Cardiac muscle cell (in vitro differentiated cells and primary cell): Measurements from ENCODE around the gene PTTG1IP. TPM values are rescaled to one million over a fixed set of nuclear protein-coding genes. Genes with fewer than 3 reads are reported as not detected.

Source experiments
- DNase-seq, 2 donors: peaks; one replicate each; pipeline versions ENCODE4 v3.0.0 to v3.0.0-alpha.2; 2010 to 2017; ENCODE audit warnings: low read depth in 1 of 2, low spot score in 1 of 2
- H3K27ac ChIP-seq: fragments of 200-600 bp; sonication (generic); 2 replicates; pipeline ENCODE4 v1.5.1; 2016
- H3K27me3 ChIP-seq: fragments of 200-600 bp; sonication (generic); 2 replicates; pipeline ENCODE4 v1.6.0; 2016; ENCODE audit warnings: control low read depth
- H3K36me3 ChIP-seq: fragments of 200-600 bp; sonication (generic); 2 replicates; pipeline ENCODE4 v1.5.1; 2016; ENCODE audit warnings: control low read depth
- H3K4me1 ChIP-seq: fragments of 200-600 bp; sonication (generic); 2 replicates; pipeline ENCODE4 v1.8.1; 2017; ENCODE audit warnings: low read depth, mild to moderate bottlenecking, mixed run types
- H3K4me3 ChIP-seq: fragments of 200-600 bp; sonication (generic); 2 replicates; pipeline ENCODE4 v1.5.1; 2016; ENCODE audit warnings: mild to moderate bottlenecking
- H3K9me3 ChIP-seq: fragments of 200-600 bp; sonication (generic); 2 replicates; pipeline ENCODE4 v1.5.1; 2017; ENCODE audit warnings: low read depth, mild to moderate bottlenecking, control low read depth
- polyA plus RNA-seq: library from polyadenylated mRNA; unstranded; fragments of >200 nt; fragmentation: Nextera tagmentation; extraction: Ambion mirVana; gene quantifications from 2 replicates; pipeline ENCODE4 v1.2.1, GENCODE V29; 2016
- total RNA-seq: library from RNA; depleted of rRNA; stranded (reverse); fragments of >200 nt; gene quantifications from 2 replicates; pipeline ENCODE4 v1.2.3, GENCODE V29; 2016
- TF ChIP-seq, protein P1 (sequence below): IDR thresholded peaks from 2 replicates; pipeline ENCODE4 v1.5.1; 2012; ENCODE audit warnings: low read depth, mild to moderate bottlenecking, low read length

PTTG1IP gene
- total and polyA plus RNA-seq, 2 experiments from 2014 or later, result 204 to 253 TPM

DNA sequence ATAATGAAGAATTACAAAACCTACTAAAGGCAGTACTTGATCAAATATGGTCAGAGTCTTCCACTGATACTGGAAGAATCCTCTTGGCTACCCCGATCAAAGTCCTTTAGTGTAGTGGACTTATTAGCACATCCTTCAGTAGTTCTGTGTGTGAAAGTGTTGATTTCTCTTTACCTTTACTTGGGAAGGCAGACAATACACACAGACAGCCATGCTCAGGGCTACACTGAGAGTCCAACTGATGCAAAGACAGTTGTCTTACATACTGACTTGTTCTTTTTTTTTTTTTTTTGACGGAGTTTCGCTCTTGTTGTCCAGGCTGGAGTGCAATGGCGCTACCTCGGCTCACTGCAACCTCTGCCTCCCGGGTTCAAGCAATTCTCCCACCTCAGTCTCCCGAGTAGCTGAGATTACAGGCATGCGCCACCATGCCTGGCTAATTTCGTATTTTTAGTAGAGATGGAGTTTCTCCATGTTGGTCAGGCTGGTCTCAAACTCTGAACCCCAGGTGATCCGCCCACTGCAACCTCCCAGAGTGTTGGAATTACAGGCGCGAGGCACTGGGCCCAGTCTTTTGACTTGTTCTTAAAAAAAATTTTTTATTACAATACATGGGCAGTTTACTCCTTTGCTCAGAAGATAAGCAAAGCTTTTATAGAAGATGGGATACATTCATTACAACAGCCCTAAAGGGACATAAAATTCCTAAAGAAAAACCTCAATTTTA, 3.5 kb upstream of the PTTG1IP start:
- TF ChIP-seq, protein P1, sequence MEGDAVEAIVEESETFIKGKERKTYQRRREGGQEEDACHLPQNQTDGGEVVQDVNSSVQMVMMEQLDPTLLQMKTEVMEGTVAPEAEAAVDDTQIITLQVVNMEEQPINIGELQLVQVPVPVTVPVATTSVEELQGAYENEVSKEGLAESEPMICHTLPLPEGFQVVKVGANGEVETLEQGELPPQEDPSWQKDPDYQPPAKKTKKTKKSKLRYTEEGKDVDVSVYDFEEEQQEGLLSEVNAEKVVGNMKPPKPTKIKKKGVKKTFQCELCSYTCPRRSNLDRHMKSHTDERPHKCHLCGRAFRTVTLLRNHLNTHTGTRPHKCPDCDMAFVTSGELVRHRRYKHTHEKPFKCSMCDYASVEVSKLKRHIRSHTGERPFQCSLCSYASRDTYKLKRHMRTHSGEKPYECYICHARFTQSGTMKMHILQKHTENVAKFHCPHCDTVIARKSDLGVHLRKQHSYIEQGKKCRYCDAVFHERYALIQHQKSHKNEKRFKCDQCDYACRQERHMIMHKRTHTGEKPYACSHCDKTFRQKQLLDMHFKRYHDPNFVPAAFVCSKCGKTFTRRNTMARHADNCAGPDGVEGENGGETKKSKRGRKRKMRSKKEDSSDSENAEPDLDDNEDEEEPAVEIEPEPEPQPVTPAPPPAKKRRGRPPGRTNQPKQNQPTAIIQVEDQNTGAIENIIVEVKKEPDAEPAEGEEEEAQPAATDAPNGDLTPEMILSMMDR, result no peak
- peaks cover 11% of the 10 kb centered on the region for H3K4me1 ChIP-seq

GRCh38 chr21:44875316-44875700, 1.8 kb upstream of the PTTG1IP start:
- H3K27ac ChIP-seq, result no peak overlapping the region
- peaks cover 26% of the 10 kb centered on the region for H3K27me3 ChIP-seq
- no peaks in the 10 kb centered on the region for H3K9me3 ChIP-seq
- TF ChIP-seq, protein P1, result peak; percentile 24
- H3K4me3 ChIP-seq, result peak overlapping the region; percentile 64
- H3K4me1 ChIP-seq, result peaks cover 24% of the 10 kb centered on the region
- no peaks in the 10 kb centered on the region for H3K36me3 ChIP-seq
- peak in 1 of 2 donors; percentile 63 for DNase-seq

More for the DNA sequence above, 3.5 kb upstream of the PTTG1IP start:
- Histone ChIP-seq H3K27ac (no peak overlapping the region), H3K36me3 (no peaks in the 10 kb centered on the region), H3K4me3 (no peak overlapping the region), H3K27me3 (peaks cover 29% of the 10 kb centered on the region), H3K9me3 (no peaks in the 10 kb centered on the region)
- no peak for DNase-seq

DNA sequence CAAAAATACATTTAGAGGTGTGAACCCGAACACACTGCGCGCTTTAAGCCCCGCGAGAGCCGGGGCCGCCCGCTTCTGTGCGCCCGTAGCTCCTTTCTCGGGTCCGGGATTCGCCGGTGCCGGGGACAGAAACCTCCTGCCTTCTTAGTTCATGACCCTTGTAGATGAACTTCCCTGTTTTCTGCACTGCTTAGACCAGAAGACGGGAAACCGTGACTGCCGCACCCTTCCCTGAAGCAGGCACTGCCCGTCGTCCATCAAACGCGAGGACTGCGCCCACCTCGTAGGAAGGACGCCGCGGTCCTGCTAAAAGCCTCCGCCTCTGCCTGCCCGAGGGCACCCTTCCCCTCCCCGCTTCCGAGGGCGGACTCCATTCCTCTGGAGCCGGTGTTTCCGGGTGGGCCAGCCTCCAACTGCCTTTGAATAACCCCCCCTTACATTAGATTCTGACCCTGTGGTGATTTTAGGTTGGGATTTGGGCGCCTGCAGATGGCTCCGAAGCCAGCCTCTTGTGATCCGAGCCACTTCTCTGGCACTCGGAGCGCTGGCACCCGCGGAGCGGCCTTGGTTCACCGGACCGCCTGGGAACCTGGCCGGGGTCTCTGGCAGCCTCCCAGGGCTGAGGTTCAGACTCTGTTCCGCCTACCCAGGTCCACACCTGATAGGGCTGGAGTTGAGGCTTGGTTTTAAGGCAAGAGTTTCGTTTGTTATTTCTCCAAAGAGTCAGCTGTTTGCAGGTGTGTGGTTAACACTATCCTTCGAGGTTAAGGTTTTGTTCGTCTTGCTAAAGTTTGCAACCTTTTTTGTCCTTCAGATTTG, 1.2 kb upstream of the PTTG1IP start:
- peak; percentile 17 to 50 for DNase-seq
- Histone ChIP-seq H3K9me3 (no peaks in the 10 kb centered on the region), H3K4me1 (peaks cover 29% of the 10 kb centered on the region), H3K27ac (peak overlapping the region; percentile 51), H3K27me3 (peaks cover 26% of the 10 kb centered on the region), H3K36me3 (no peaks in the 10 kb centered on the region), H3K4me3 (peak overlapping the region; percentile 64)
- TF ChIP-seq, protein P1, result no peak

DNA sequence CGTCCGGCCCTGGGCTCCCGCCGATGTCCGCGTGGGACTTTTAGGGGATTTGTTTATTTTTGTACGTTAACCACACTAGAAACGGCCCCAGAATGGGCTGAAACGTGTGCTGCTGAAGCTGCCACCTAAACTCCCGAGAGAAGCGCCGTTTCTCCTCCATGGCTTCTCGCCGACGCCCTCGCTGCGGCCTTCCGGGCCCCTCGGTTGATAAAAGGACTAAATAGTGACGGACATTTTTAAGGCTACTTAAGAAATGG, 678 bp upstream of the PTTG1IP start:
- Histone ChIP-seq H3K4me1 (peaks cover 31% of the 10 kb centered on the region), H3K4me3 (peak overlapping the region; percentile 64), H3K27ac (peak overlapping the region; percentile 51), H3K9me3 (no peaks in the 10 kb centered on the region), H3K27me3 (peaks cover 26% of the 10 kb centered on the region), H3K36me3 (no peaks in the 10 kb centered on the region)
- DNase-seq, result no peak
- TF ChIP-seq, protein P1, result no peak

GRCh38 chr21:44872649-44873355, 688 bp downstream of the PTTG1IP start:
- H3K4me3 ChIP-seq, result peak overlapping the region; percentile 64
- peaks cover 31% of the 10 kb centered on the region for H3K4me1 ChIP-seq
- H3K27ac ChIP-seq, result peak overlapping the region; percentile 95
- no peaks in the 10 kb centered on the region for H3K9me3 ChIP-seq
- TF ChIP-seq, protein P1, result no peak
- peak; percentile 47 to 55 for DNase-seq
- no peaks in the 10 kb centered on the region for H3K36me3 ChIP-seq
- peaks cover 26% of the 10 kb centered on the region for H3K27me3 ChIP-seq
